ENCODE data around the gene PHF21B. TPM values are rescaled to one million over a fixed set of nuclear protein-coding genes. Genes with fewer than 3 reads are reported as not detected.
A peak's percentile ranks its signal among the peaks of the same experiment; 100 is the strongest.

PHF21B gene
- polyA plus RNA-seq, 10 donors, result 0.29 to 0.94 (median 0.48) TPM

- DNase-seq, result no peak
These were observed 167.4 kb downstream of the PHF21B start for GRCh38 chr22:44842417-44842816.

- no peak for DNase-seq
These were observed 169.0 kb downstream of the PHF21B start for GRCh38 chr22:44840611-44841322.

GRCh38 chr22:44839721-44840120 lies 170.1 kb downstream of the PHF21B start:
- DNase-seq, result no peak

- DNase-seq, result no peak
These were observed 170.7 kb downstream of the PHF21B start for GRCh38 chr22:44839061-44839460.

- DNase-seq, result peak in 1 of 3 donors; percentile 21
These were observed 171.3 kb downstream of the PHF21B start for GRCh38 chr22:44838316-44839016.

- DNase-seq, result no peak
These were observed 172.3 kb downstream of the PHF21B start for GRCh38 chr22:44837481-44837880.

- no peak for DNase-seq
These were observed 175.7 kb downstream of the PHF21B start for GRCh38 chr22:44834065-44834464.

GRCh38 chr22:44831885-44832284 lies 177.9 kb downstream of the PHF21B start:
- DNase-seq, result no peak

Other genes starting within 250 kb of the PHF21B start
- 10 to 100 TPM; 16.0 to 29.6 (median 22.6) TPM for gene NUP50, start 153.9 kb upstream of the PHF21B start, polyA plus RNA-seq (ENCODE audit: insufficient read length in 10 of 10)
- 10 to 100 TPM; 11.2 to 25.0 (median 15.3) TPM for gene KIAA0930, start 230.9 kb upstream of the PHF21B start, polyA plus RNA-seq (ENCODE audit: insufficient read length in 10 of 10)